ENCODE measurements around the gene VGLL3. TPM values are rescaled to one million over a fixed set of nuclear protein-coding genes. Genes with fewer than 3 reads are reported as not detected.
A peak's percentile ranks its signal among the peaks of the same experiment; 100 is the strongest.

VGLL3 gene
- total and polyA plus RNA-seq, 2 of the 4 experiments (the other 2 are of a cell fraction): 46.2 to 97.3 TPM

GRCh38 chr3:86934851-86935250 lies 56.1 kb downstream of the VGLL3 start:
- Histone ChIP-seq H2AK9ac (replicated peaks; ENCODE audit: low read depth, low read length, poor library complexity) (no peak overlapping the region), H3K36me3 (ENCODE audit: control insufficient read depth, insufficient read depth, low read length) (peaks cover 4% of the 10 kb centered on the region), H3K79me1 (ENCODE audit: low read depth in 1 of 2, low read length in 2 of 2) (no peaks in the 10 kb centered on the region), H2AK5ac (ENCODE audit: low read depth, low read length) (no peak overlapping the region), H3K18ac (ENCODE audit: low read depth, low read length) (peak overlapping the region; percentile 46; the same call in 1 of the 2 replicates), H4K5ac (ENCODE audit: low read depth, low read length) (no peak overlapping the region), H3K4ac (ENCODE audit: low read depth, low read length) (no peak overlapping the region), H3K4me3 (ENCODE audit: insufficient read depth, low read depth, low read length) (no peak overlapping the region), H3K9me1 (ENCODE audit: insufficient read depth, low read length) (no peaks in the 10 kb centered on the region), H4K91ac (ENCODE audit: insufficient read depth, low read depth, low read length) (no peak overlapping the region), H3K4me1 (ENCODE audit: control insufficient read depth, insufficient read depth, low read length) (peaks cover 9% of the 10 kb centered on the region), H2AFZ (replicated peaks; ENCODE audit: low read length, poor library complexity) (no peak overlapping the region), H3K27ac (ENCODE audit: insufficient read depth, low read length) (no peak overlapping the region), H3K9me3 (ENCODE audit: control insufficient read depth, insufficient read depth, low read length) (no peaks in the 10 kb centered on the region), H4K8ac (ENCODE audit: low read depth in 2 of 2, low read length in 2 of 2) (no peak overlapping the region), H3K14ac (replicated peaks; ENCODE audit: low read depth, low read length) (no peak overlapping the region), H3K4me2 (ENCODE audit: low read depth, low read length) (no peak overlapping the region), H3K56ac (ENCODE audit: extremely low read depth, insufficient read depth, low read length) (no peak overlapping the region), H2BK20ac (ENCODE audit: low read depth, low read length) (0 out of 2 replicates have a peak overlapping the region, but pooled peaks have one; percentile 44), H2BK5ac (ENCODE audit: low read depth, low read length, poor library complexity, severe bottlenecking) (no peak overlapping the region), H4K20me1 (ENCODE audit: insufficient read depth, low read length) (no peaks in the 10 kb centered on the region), H2BK15ac (ENCODE audit: low read depth, low read length) (no peak overlapping the region), H2BK120ac (ENCODE audit: low read depth, low read length) (no peak overlapping the region), H3K27me3 (ENCODE audit: control insufficient read depth, insufficient read depth, low read length) (no peaks in the 10 kb centered on the region), H3K9ac (ENCODE audit: low read depth, low read length) (no peak overlapping the region), H3K23ac (ENCODE audit: low read depth, low read length) (no peak overlapping the region)
- in situ Hi-C loops (cut with MboI; ENCODE audit: low sequenced_read_pairs) (loop anchor here (10.0 kb wide), 1 partner anchor 140 kb away; no protein-coding TSS in a partner anchor), dilution Hi-C loops (cut with HindIII; ENCODE audit: low sequenced_read_pairs, unreplicated experiment) (no loop called here), intact Hi-C loops (cut with micrococcal nuclease) (loop anchor here (5.0 kb wide), 1 partner anchor 68 kb away; no protein-coding TSS in a partner anchor)
- TF ChIP-seq BHLHE40 (IDR thresholded peaks at IDR 0.05; ENCODE audit: low read depth, low read length) (no peak), NFE2L2 (IDR thresholded peaks at IDR 0.05; ENCODE audit: low read depth, low read length) (no peak), CEBPB (IDR thresholded peaks at IDR 0.05; ENCODE audit: low read depth, low read length) (no peak), CHD1 (IDR thresholded peaks at IDR 0.05; ENCODE audit: low read depth, low read length) (no peak), ELK1 (IDR thresholded peaks at IDR 0.05; ENCODE audit: borderline replicate concordance, low read depth, low read length) (no peak), RCOR1 (IDR thresholded peaks at IDR 0.05; ENCODE audit: insufficient replicate concordance, low read length) (no peak), USF2 (IDR thresholded peaks at IDR 0.05; ENCODE audit: low read depth, low read length) (no peak)
- no peak for DNase-seq
- WGBS, 2 experiments (ENCODE audit: extremely low coverage in 2 of 2, insufficient read length in 1 of 2): 100% methylated on average over 3 of the region's 3 CpGs; no CpG with 5 or more reads in 1 of the 2 experiments
- BruUV-seq (replicated peaks): no TSS peak
- POLR2A ChIA-PET (ENCODE audit: unreplicated experiment): no interaction called here
- CTCF ChIA-PET: no interaction called here
- no peak for ATAC-seq (ENCODE audit: low read depth)
